ENCODE results near the gene SLC26A11. TPM values are rescaled to one million over a fixed set of nuclear protein-coding genes. Genes with fewer than 3 reads are reported as not detected.
A peak's percentile ranks its signal among the peaks of the same experiment; 100 is the strongest.

Gene SLC26A11
- total RNA-seq, 1 experiment from 2014 or later: 7.6 TPM

- DNase-seq (ENCODE audit: low read depth): no peak
Observed at GRCh38 chr17:80217703-80218362, 2.4 kb upstream of the SLC26A11 start.

- DNase-seq (ENCODE audit: low read depth): no peak
Observed at GRCh38 chr17:80218391-80218790, 1.8 kb upstream of the SLC26A11 start.

DNA sequence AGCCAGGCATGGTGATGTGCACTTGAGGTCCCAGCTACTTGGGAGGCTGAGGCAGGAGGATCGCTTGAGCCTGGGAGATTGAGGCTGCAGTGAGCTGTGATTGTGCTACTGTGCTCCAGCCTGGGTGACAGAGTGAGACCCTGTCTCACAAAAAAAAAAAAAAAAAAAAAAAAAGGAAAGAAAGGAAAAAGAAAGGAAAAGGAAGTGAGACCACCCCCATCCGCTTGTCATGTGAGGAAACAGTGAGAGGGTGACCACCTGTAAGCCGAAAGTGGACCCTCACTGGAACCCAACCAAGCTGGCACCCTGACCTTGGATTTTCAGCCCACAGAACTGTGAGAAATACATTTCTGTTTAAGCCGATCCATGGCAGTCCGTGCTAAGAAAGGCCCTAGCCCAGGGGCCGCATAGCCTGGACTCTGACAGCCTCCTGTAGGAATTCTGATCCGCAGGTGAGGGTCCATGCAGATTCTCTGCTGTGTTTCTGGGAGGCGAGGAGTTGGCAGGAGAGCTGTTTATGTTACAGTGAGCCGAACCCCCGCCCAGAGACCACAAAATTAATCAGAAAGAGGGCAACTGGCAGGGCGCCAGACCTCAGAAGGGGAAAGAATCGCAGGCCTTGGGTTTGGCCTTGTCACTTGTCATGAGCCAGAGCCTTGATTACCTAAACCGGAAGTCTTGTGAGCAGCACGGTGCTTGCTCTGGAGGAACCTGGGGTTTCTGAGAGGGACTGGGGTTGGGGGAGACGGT is 1.0 kb upstream of the SLC26A11 start:
- peak; percentile 97 for DNase-seq (ENCODE audit: low read depth)

- no peak for DNase-seq (ENCODE audit: low read depth)
Observed at GRCh38 chr17:80219763-80220053, 519 bp upstream of the SLC26A11 start.

- no peak for DNase-seq (ENCODE audit: low read depth)
Observed at GRCh38 chr17:80220736-80221215, 549 bp downstream of the SLC26A11 start.

- no peak for DNase-seq (ENCODE audit: low read depth)
Observed at GRCh38 chr17:80221351-80222105, 1.3 kb downstream of the SLC26A11 start.

DNA sequence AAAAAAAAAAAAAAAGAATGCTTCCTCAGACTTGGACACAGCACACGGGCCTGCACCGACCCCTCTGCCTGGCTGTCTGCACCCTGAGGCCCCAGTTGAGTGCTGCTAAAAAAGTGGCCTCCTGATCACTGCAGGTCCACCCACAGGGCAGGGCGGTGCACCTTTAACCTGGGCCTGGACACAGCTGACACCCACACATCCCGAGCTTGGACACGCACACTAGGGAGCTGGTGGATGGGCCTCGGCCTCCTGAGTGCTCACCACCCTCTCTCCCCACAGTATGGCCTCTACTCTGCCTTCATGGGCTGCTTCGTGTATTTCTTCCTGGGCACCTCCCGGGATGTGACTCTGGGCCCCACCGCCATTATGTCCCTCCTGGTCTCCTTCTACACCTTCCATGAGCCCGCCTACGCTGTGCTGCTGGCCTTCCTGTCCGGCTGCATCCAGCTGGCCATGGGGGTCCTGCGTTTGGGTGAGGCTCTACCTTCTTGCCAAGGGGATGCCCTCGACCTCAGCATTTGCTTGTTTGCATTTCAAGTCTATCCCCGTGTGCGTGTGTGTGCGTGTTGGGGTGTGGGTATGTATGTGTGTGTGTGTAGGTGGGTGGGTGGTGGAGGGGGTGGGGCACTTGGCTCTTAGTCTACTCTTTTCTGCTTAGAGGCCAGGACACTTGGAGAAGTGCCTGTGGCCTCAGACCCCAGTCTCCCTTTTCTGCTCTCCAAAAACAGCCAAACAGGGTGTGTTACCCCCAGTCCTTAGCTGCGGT is 2.3 kb downstream of the SLC26A11 start:
- no peak for DNase-seq (ENCODE audit: low read depth)

- DNase-seq (ENCODE audit: low read depth): no peak
Observed at GRCh38 chr17:80223142-80223815, 3.1 kb downstream of the SLC26A11 start.

GRCh38 chr17:80223838-80224497 is 3.7 kb downstream of the SLC26A11 start:
- no peak for DNase-seq (ENCODE audit: low read depth)

DNA sequence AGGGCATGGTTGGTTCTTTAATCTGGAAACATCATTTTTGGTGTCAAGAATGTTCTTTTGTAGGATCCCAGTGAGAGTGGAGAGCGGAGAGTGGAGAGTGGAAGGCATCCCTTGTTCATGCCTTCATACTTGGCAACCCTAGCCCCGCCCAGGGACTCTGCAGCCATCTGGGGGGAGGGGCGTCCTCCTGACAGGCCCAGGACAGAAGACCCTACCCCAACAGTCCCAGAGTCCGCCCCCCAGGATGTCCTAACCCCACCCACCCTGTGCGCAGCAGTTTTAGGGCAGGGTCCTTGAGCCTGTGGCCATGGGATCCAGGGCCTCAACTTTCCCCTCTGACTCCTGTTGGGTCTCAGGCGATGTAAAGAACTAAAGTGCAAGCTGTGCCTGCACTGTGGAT is 4.5 kb downstream of the SLC26A11 start:
- no peak for DNase-seq (ENCODE audit: low read depth)

DNA sequence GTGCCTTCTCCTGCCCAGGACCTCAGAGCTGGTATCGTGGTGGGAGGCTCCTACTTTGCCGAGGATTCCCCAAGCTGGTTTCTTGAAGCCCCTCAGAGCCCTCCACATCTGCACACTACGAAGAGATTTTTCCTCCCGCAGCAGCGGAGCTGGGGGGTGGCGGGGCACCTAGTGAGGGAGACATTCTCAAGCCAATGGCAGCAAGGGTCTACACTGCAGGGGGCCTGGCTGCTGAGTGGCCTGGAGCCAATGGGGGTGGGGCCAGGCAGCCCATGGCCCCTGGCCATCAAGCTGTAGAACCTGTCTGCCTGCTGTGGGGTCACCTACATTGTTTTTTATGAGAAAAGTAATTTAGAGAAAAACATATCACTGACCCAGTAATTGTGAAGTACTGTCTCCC is 5.0 kb downstream of the SLC26A11 start:
- no peak for DNase-seq (ENCODE audit: low read depth)

GRCh38 chr17:80227156-80227555 is 6.9 kb downstream of the SLC26A11 start:
- DNase-seq (ENCODE audit: low read depth): no peak

GRCh38 chr17:80227666-80228065 is 7.4 kb downstream of the SLC26A11 start:
- DNase-seq (ENCODE audit: low read depth): no peak

GRCh38 chr17:80228477-80228876 is 8.2 kb downstream of the SLC26A11 start:
- DNase-seq (ENCODE audit: low read depth): no peak

DNA sequence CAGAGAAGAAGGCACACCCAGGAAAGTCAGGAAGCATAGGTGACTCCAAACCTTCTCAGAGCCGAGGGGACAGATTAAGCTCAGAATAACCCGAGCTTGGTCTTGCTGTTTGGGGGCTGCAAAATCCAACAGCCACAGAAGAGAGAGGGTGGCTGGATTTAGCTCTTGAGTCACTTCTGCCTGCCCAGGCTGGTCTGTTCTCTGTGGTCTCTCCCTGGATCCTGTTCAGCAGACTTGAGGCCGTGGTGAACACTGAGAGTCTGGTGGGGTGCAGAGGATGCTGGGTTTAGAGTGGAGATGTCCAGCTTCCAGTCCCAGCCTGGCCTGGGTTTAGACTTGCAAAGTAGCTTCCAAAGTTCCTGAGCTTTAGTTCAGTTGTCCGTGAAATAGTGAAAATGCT is 8.8 kb downstream of the SLC26A11 start:
- no peak for DNase-seq (ENCODE audit: low read depth)

GRCh38 chr17:80232438-80232837 is 12.2 kb downstream of the SLC26A11 start:
- DNase-seq (ENCODE audit: low read depth): no peak

- no peak for DNase-seq (ENCODE audit: low read depth)
Observed at GRCh38 chr17:80233202-80233601, 13.0 kb downstream of the SLC26A11 start.

DNA sequence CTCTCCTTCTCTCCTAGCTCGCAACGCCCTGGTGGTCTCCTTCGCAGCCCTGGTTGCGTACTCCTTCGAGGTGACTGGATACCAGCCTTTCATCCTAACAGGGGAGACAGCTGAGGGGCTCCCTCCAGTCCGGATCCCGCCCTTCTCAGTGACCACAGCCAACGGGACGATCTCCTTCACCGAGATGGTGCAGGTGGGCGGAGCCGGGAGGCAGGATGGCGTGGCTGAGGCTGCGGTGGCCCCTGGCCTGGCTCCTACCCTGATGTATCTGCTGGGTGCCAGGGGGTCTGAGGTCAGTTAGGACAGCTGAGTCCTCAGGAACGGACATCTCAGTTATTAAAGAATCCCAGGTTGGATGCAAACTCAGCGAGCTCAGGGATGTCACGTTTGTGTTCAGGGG is 16.7 kb downstream of the SLC26A11 start:
- DNase-seq (ENCODE audit: low read depth): no peak

DNA sequence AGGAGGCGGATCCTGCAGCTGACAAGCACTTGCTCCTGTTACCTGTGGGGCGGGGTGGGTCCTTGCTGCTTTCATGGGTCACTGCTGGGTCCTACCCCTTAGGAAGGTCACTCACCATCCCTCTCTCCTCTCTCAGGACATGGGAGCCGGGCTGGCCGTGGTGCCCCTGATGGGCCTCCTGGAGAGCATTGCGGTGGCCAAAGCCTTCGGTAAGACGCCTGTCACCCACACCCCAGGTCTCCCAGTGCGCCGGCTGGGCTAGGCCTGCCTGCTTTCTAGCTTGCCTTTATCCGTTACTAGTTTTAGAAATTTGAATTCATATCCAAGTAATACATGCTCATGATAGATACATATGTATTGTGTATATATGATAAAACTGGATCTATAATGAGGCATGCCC is 17.2 kb downstream of the SLC26A11 start:
- no peak for DNase-seq (ENCODE audit: low read depth)

- DNase-seq (ENCODE audit: low read depth): no peak
Observed at GRCh38 chr17:80242505-80242904, 22.3 kb downstream of the SLC26A11 start.
